Amniotic stem cell (primary cell): ENCODE results near the gene ARHGEF11.

Source experiments
- DNase-seq: peaks from one replicate; lab custom pipeline; 2025; lab: John Stamatoyannopoulos, UW

ARHGEF11 gene

GRCh38 chr1:156894711-156895454 is 150.7 kb downstream of the ARHGEF11 start:
- DNase-seq: no peak

- DNase-seq: no peak
Observed at GRCh38 chr1:156894001-156894400, 151.5 kb downstream of the ARHGEF11 start.

GRCh38 chr1:156893048-156893953 is 152.2 kb downstream of the ARHGEF11 start, which contains the start of gene PEAR1:
Gene PEAR1 (plus strand): TSS chr1:156893718. CDS start chr1:156903927, 10,209 bp downstream.
- DNase-seq: no peak

- DNase-seq: peak; percentile 78
Observed at GRCh38 chr1:156892190-156893047, 153.1 kb downstream of the ARHGEF11 start.

- peak; percentile 71 for DNase-seq
Observed at GRCh38 chr1:156889802-156890580, 155.6 kb downstream of the ARHGEF11 start.

GRCh38 chr1:156887734-156888133 is 157.8 kb downstream of the ARHGEF11 start:
- DNase-seq: no peak

- DNase-seq: no peak
Observed at GRCh38 chr1:156887317-156887716, 158.2 kb downstream of the ARHGEF11 start.

GRCh38 chr1:156886583-156887281 is 158.8 kb downstream of the ARHGEF11 start:
- DNase-seq: no peak

- no peak for DNase-seq
Observed at GRCh38 chr1:156885880-156886355, 159.6 kb downstream of the ARHGEF11 start.

- DNase-seq: no peak
Observed at GRCh38 chr1:156885314-156885713, 160.2 kb downstream of the ARHGEF11 start.
